Lower leg skin (tissue), 3 donors: ENCODE measurements around the gene AUTS2.

Source experiments
- POLR2A ChIP-seq, 2 donors: fragments of 450-650 bp; IDR thresholded peaks; one replicate each; pipeline ENCODE4 v1.6.1; 2016 to 2017; ENCODE audit warnings: antibody characterized with exemption in 2 of 2, mild to moderate bottlenecking in 1 of 2, moderate library complexity in 1 of 2
- TF ChIP-seq, protein P1 (sequence below), 3 donors: fragments of 450-650 bp; IDR thresholded peaks; one replicate each; pipeline ENCODE4 v1.5.1; 2016; ENCODE audit warnings: antibody characterized with exemption in 3 of 3, mild to moderate bottlenecking in 3 of 3, moderate library complexity in 2 of 3

DNA sequence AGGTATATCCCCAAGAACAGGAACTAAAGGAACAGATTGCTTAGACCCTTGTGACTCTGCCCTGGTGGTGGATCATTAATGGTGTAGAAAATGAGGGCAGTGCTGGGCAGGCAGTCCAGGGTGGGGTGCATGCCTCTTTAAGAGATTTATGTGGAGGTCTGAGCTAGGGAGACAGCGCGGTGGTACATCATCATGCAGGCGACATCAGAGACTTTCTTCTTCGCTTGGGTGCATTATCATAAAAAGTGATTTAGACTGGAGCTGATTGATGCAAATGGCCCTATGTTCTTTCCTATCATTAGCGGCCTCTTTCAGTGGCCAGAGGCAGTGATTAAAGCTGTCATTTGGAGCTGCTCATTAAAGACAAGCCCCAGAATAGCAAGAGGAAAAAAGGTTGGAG is 1014.5 kb downstream of the AUTS2 start:
- TF ChIP-seq, protein P1, sequence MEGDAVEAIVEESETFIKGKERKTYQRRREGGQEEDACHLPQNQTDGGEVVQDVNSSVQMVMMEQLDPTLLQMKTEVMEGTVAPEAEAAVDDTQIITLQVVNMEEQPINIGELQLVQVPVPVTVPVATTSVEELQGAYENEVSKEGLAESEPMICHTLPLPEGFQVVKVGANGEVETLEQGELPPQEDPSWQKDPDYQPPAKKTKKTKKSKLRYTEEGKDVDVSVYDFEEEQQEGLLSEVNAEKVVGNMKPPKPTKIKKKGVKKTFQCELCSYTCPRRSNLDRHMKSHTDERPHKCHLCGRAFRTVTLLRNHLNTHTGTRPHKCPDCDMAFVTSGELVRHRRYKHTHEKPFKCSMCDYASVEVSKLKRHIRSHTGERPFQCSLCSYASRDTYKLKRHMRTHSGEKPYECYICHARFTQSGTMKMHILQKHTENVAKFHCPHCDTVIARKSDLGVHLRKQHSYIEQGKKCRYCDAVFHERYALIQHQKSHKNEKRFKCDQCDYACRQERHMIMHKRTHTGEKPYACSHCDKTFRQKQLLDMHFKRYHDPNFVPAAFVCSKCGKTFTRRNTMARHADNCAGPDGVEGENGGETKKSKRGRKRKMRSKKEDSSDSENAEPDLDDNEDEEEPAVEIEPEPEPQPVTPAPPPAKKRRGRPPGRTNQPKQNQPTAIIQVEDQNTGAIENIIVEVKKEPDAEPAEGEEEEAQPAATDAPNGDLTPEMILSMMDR (IDR thresholded peaks at IDR 0.05): no peak
- no peak for TF ChIP-seq POLR2A (IDR thresholded peaks at IDR 0.05)
